Endothelial cell of umbilical vein (primary cell): ENCODE results near the gene NKTR. TPM values are rescaled to one million over a fixed set of nuclear protein-coding genes. Genes with fewer than 3 reads are reported as not detected.
"Not testable (repeated sequence)": the region's sequence is repeated elsewhere in the genome, so short reads cannot be mapped to it uniquely, and the experiment has no call there.

Source experiments
- BruUV-seq: library from RNA; stranded (reverse); fragments of 400-500 nt; replicated peaks from 2 replicates; lab custom pipeline; 2021; lab: Mats Ljungman, UMichigan
- CTCF ChIA-PET: fragments of 300-600, 350-600 bp; sonication (Branson Sonifier 250); formaldehyde crosslinking; loops from one replicate; lab custom pipeline; 2021; ENCODE audit warnings: antibody characterized with exemption, inconsistent platforms; lab: Charles Lee
- POLR2A ChIA-PET: fragments of 300-600, 350-600 bp; sonication (Branson Sonifier 250); formaldehyde crosslinking; loops from one replicate; lab custom pipeline; 2021; ENCODE audit warnings: antibody characterized with exemption, inconsistent platforms; lab: Charles Lee
- DNase-seq: peaks from one replicate; pipeline ENCODE4 v3.0.0-alpha.2; 2011; ENCODE audit warnings: low read depth, low spot score
- FAIRE-seq: peaks from 2 replicates; lab custom pipeline; 2011; peaks lifted over from hg19 to GRCh38; lab: Jason Lieb, UNC
- H2AFZ ChIP-seq: 2 replicates; pipeline ENCODE4 v1.6.0; 2012; ENCODE audit warnings: low read depth, low read length, control low read depth, inconsistent platforms
- H3K27ac ChIP-seq: 2 replicates; pipeline ENCODE4 v1.5.1; 2011; ENCODE audit warnings: low read depth, mild to moderate bottlenecking, control low read depth, low read length, moderate library complexity; ENCODE audit not compliant: insufficient read depth
- H3K27me3 ChIP-seq, 2 experiments: 2 replicates each; pipeline versions ENCODE4 v1.6.0 to v1.6.1; 2011; ENCODE audit warnings: low read length in 2 of 2, mixed read lengths in 1 of 2; ENCODE audit not compliant: control insufficient read depth in 2 of 2, insufficient read depth in 2 of 2
- H3K36me3 ChIP-seq, 2 experiments: 2 replicates in 1 of 2; 3 replicates in 1 of 2; pipeline ENCODE4 v1.5.1; 2011; ENCODE audit warnings: low read length in 2 of 2, mild to moderate bottlenecking in 1 of 2, moderate library complexity in 1 of 2; ENCODE audit not compliant: control insufficient read depth in 2 of 2, insufficient read depth in 2 of 2; ENCODE audit errors: extremely low read depth in 1 of 2
- H3K4me1 ChIP-seq: 3 replicates; pipeline ENCODE4 v1.5.1; 2011; ENCODE audit warnings: mild to moderate bottlenecking, low read length; ENCODE audit not compliant: control insufficient read depth, insufficient read depth; ENCODE audit errors: extremely low read depth
- H3K4me2 ChIP-seq: 2 replicates; pipeline ENCODE4 v1.6.1; 2011; ENCODE audit warnings: low read length, control low read depth, mixed read lengths; ENCODE audit not compliant: insufficient read depth
- H3K4me3 ChIP-seq, 3 experiments: fragments of 200-600 bp in 1 of 3; sonication (generic), shearing (Covaris generic) in 1 of 3; replicated peaks in 1 of 3; 2 replicates each; pipeline ENCODE4 v1.5.1; 2011 to 2016; ENCODE audit warnings: control low read depth in 3 of 3, low read length in 3 of 3, mild to moderate bottlenecking in 2 of 3, inconsistent platforms in 1 of 3, low read depth in 1 of 3, moderate library complexity in 1 of 3; ENCODE audit not compliant: insufficient read depth in 1 of 3
- H3K79me2 ChIP-seq: 2 replicates; pipeline ENCODE4 v1.6.0; 2012; ENCODE audit warnings: low read length, inconsistent platforms; ENCODE audit not compliant: control insufficient read depth, insufficient read depth
- H3K9ac ChIP-seq: replicated peaks from 2 replicates; pipeline ENCODE3; 2011; ENCODE audit warnings: low read length, control low read depth; ENCODE audit not compliant: insufficient read depth; ENCODE audit errors: extremely low read depth
- H3K9me1 ChIP-seq: replicated peaks from 3 replicates; pipeline ENCODE4 v1.6.0; 2011; ENCODE audit warnings: mild to moderate bottlenecking, low read length; ENCODE audit not compliant: control insufficient read depth, insufficient read depth; ENCODE audit errors: extremely low read depth
- H3K9me3 ChIP-seq: replicated peaks from 2 replicates; pipeline ENCODE4 v1.5.1; 2012; ENCODE audit warnings: low read length, inconsistent platforms; ENCODE audit not compliant: control insufficient read depth, insufficient read depth
- H4K20me1 ChIP-seq: replicated peaks from 2 replicates; pipeline ENCODE3; 2011; ENCODE audit warnings: mild to moderate bottlenecking, low read length; ENCODE audit not compliant: control insufficient read depth, insufficient read depth; ENCODE audit errors: extremely low read depth
- EZH2 ChIP-seq: IDR thresholded peaks from 2 replicates; pipeline ENCODE4 v1.6.1; 2012; ENCODE audit warnings: borderline replicate concordance, low read depth, mild to moderate bottlenecking, moderate library complexity, low read length, inconsistent platforms; ENCODE audit not compliant: severe bottlenecking
- FOS ChIP-seq: IDR thresholded peaks from 2 replicates; pipeline ENCODE4 v1.6.1; 2011; ENCODE audit warnings: mild to moderate bottlenecking, low read length, moderate library complexity, borderline replicate concordance; ENCODE audit not compliant: insufficient read depth
- GATA2 ChIP-seq: IDR thresholded peaks from 2 replicates; pipeline ENCODE4 v1.7.0; 2011; ENCODE audit warnings: low read depth, mild to moderate bottlenecking, moderate library complexity, mixed read lengths, low read length; ENCODE audit not compliant: insufficient read length, insufficient read depth
- JUN ChIP-seq: IDR thresholded peaks from 2 replicates; pipeline ENCODE4 v1.6.1; 2011; ENCODE audit warnings: borderline replicate concordance, low read depth; ENCODE audit not compliant: insufficient read length, insufficient read depth
- MYC ChIP-seq: IDR thresholded peaks from one replicate; pipeline ENCODE4 v1.6.1; 2011; ENCODE audit warnings: mild to moderate bottlenecking, low read depth, low read length
- POLR2A ChIP-seq: IDR thresholded peaks from 2 replicates; pipeline ENCODE4 v1.6.1; 2012; ENCODE audit warnings: low read depth, mild to moderate bottlenecking, control low read depth, low read length
- POLR2AphosphoS5 ChIP-seq: IDR thresholded peaks from 2 replicates; pipeline ENCODE4 v1.6.1; 2012; ENCODE audit warnings: low read depth, mild to moderate bottlenecking, control low read depth, low read length, moderate library complexity; ENCODE audit not compliant: insufficient read depth
- dilution Hi-C: fragments of 300-500 bp; cut with MboI; formaldehyde crosslinking; loops from one replicate; pipeline ENCODE4 v1.15.0; 2019; ENCODE audit warnings: low sequenced_read_pairs; ENCODE audit not compliant: extremely low pct_ligation_motif_present
- intact Hi-C: fragments of 100-400 bp; cut with micrococcal nuclease; formaldehyde crosslinking; loops from one replicate; pipeline ENCODE4 v1.10.0; 2022
- polyA plus RNA-seq, 4 experiments: library from polyadenylated mRNA; depleted of rRNA in 3 of 4; stranded (reverse) in 3 of 4; unstranded in 1 of 4; fragments of >200 nt; gene quantifications; 2 replicates each; pipeline versions ENCODE4 v1.2.1 to v1.2.3, GENCODE V29; 2011 to 2012; ENCODE audit warnings: missing spikeins in 1 of 4
- total RNA-seq: library from RNA; stranded (reverse); gene quantifications from 2 replicates; pipeline ENCODE4 v1.2.3, GENCODE V29; 2021
- TF ChIP-seq, protein P1 (sequence below): IDR thresholded peaks from 2 replicates; pipeline ENCODE4 v1.6.1; 2011; ENCODE audit not compliant: insufficient read depth, insufficient read length
- TF ChIP-seq, protein P2 (sequence below), 2 donors: IDR thresholded peaks; 1 replicate in 1 of 2; 2 replicates in 1 of 2; pipeline ENCODE4 v1.5.1; 2011; ENCODE audit warnings: low read length in 2 of 2, mild to moderate bottlenecking in 2 of 2, moderate library complexity in 2 of 2, control low read depth in 1 of 2, inconsistent platforms in 1 of 2, low read depth in 1 of 2; ENCODE audit not compliant: insufficient read depth in 1 of 2; ENCODE audit errors: extremely low read depth in 1 of 2

NKTR gene
- total and polyA plus RNA-seq, 2 donors (not counting 3 experiments of a cell fraction or from before 2014, with no cell fraction given), result 27.4 to 99.0 TPM

DNA sequence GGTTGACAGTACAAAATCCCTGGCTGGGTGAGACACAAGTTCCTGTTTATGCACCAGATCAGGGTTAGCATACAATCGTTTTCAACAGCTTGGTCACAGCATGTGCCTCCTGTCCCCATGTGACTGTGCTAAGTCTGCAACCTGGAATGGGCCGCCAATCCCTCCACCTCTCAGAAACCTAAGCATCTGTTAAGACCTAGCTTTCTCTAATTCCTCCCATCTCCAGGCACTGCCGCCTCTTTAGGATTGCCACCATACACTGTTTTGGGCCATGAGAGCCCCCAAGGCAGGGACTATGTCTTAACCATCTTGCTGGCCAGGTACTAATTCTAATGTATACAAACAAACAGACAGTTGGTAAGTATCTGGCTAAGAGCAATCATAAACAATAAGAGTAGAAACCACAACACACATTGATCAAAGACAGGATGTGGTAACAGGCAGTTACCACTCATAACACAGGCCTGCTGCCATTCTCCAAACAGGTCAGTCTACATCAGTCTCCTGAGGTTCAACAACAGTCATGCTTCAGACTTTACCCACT is 44.3 kb upstream of the NKTR start:
- dilution Hi-C loops (no loop called here), intact Hi-C loops (no loop called here)
- H3K4me3 ChIP-seq, result no peak overlapping the region
- CTCF ChIA-PET, result interaction anchor here (1.6 kb wide), 1 partner anchor 9 kb away, joined by 5 read pairs; no protein-coding TSS in a partner anchor
- TF ChIP-seq, protein P1, sequence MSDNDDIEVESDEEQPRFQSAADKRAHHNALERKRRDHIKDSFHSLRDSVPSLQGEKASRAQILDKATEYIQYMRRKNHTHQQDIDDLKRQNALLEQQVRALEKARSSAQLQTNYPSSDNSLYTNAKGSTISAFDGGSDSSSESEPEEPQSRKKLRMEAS, result no peak
- TF ChIP-seq MYC (no peak), POLR2AphosphoS5 (no peak), POLR2A (no peak), JUN (no peak), EZH2 (no peak), FOS (no peak), GATA2 (no peak)
- TF ChIP-seq, protein P2, sequence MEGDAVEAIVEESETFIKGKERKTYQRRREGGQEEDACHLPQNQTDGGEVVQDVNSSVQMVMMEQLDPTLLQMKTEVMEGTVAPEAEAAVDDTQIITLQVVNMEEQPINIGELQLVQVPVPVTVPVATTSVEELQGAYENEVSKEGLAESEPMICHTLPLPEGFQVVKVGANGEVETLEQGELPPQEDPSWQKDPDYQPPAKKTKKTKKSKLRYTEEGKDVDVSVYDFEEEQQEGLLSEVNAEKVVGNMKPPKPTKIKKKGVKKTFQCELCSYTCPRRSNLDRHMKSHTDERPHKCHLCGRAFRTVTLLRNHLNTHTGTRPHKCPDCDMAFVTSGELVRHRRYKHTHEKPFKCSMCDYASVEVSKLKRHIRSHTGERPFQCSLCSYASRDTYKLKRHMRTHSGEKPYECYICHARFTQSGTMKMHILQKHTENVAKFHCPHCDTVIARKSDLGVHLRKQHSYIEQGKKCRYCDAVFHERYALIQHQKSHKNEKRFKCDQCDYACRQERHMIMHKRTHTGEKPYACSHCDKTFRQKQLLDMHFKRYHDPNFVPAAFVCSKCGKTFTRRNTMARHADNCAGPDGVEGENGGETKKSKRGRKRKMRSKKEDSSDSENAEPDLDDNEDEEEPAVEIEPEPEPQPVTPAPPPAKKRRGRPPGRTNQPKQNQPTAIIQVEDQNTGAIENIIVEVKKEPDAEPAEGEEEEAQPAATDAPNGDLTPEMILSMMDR (IDR thresholded peaks at IDR 0.05; ENCODE audit: extremely low read depth in 1 of 2, insufficient read depth in 1 of 2, low read depth in 1 of 2, low read length in 2 of 2), result no peak
- H3K4me2 ChIP-seq, result no peak overlapping the region
- H3K4me1 ChIP-seq, result no peaks in the 10 kb centered on the region
- no peak overlapping the region for H3K27ac ChIP-seq
- no TSS peak for BruUV-seq
- H3K9me1 ChIP-seq, result no peaks in the 10 kb centered on the region
- peaks cover 16 to 34% of the 10 kb centered on the region in 2 experiments for H3K36me3 ChIP-seq
- no peaks in the 10 kb centered on the region for H3K9me3 ChIP-seq
- H3K9ac ChIP-seq, result no peak overlapping the region
- DNase-seq, result no peak
- H3K79me2 ChIP-seq, result no peaks in the 10 kb centered on the region
- POLR2A ChIA-PET, result no interaction called here
- FAIRE-seq, result no peak
- H3K27me3 ChIP-seq, result no peaks in the 10 kb centered on the region
- H2AFZ ChIP-seq, result no peak overlapping the region
- peaks cover 3% of the 10 kb centered on the region for H4K20me1 ChIP-seq

DNA sequence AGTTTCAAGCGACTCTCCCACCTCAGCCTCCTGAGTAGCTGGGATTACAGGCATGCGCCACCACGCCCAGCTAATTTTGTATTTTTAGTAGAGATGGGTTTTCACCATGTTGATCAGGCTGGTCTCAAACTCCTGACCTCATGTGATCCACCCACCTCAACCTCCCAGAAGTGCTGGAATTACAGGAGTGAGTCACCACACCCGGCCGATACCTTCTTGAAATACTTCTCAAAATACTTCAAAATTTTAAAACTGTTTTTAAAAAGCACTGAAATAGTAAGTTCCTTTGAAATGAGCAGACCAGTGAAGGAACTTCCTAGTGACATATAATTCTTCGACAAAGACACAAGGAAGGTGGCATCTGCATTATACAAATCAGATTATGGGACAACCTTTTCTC is 43.7 kb upstream of the NKTR start:
- H3K4me1 ChIP-seq, intact Hi-C loops, H3K9me3 ChIP-seq, DNase-seq, H3K9me1 ChIP-seq, H3K79me2 ChIP-seq, POLR2A ChIA-PET, H3K4me3 ChIP-seq, dilution Hi-C loops, H4K20me1 ChIP-seq, H3K9ac ChIP-seq, FAIRE-seq, H3K4me2 ChIP-seq, H3K27me3 ChIP-seq, H2AFZ ChIP-seq, BruUV-seq, H3K27ac ChIP-seq: not testable (repeated sequence)
- CTCF ChIA-PET, result interaction anchor here (1.6 kb wide), 1 partner anchor 10 kb away, joined by 5 read pairs; no protein-coding TSS in a partner anchor
- peaks cover 16 to 34% of the 10 kb centered on the region in 2 experiments for H3K36me3 ChIP-seq
